ENCODE results near the gene LPCAT3.

DNA sequence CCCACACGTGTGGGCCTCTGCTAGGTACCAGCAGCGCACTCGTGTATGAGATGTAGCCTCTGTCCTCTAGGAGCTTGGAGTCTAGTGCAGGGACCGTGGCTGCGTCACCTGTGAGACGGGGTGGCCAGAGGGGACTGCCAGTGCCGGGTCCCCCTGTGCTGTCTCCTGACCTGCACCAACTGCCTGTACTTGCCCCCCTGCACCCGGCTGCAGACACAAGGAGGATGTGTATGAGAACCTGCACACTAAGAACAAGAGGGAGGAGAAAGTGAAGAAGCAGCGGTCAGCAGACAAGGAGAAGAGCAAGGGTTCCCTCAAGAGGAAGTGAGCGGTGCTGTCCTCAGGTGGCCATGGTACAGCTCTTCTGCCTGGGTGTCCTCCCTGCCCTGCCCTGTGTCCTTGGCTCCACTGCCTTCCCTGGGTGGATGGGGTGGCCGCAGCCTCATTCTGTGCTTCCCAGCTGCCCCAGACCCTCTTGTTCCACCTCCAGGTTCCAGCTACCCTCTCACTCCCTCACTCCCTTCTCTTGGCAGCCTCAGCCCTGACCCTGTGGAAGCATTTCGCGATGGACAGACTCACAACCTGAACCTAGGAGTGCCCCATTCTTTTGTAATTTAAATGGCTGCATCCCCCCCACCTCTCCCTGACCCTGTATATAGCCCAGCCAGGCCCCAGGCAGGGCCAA, 57.5 kb downstream of the LPCAT3 start:
- TF ChIP-seq RCOR1 (IDR thresholded peaks at IDR 0.05; ENCODE audit: insufficient replicate concordance, low read length) (no peak), POLR2A (IDR thresholded peaks at IDR 0.05; ENCODE audit: low read depth, low read length) (no peak), CTCF (conservative IDR thresholded peaks at IDR 0.05; ENCODE audit: low read depth, low read length) (peak; percentile 40), ELK1 (IDR thresholded peaks at IDR 0.05; ENCODE audit: borderline replicate concordance, low read depth, low read length) (no peak), RFX5 (IDR thresholded peaks at IDR 0.05; ENCODE audit: low read depth, low read length) (no peak), SMC3 (IDR thresholded peaks at IDR 0.05; ENCODE audit: low read depth, low read length) (no peak), CHD1 (IDR thresholded peaks at IDR 0.05; ENCODE audit: low read depth, low read length) (no peak)

Data from IMR-90 (cell line).